ENCODE results near the gene HNRNPAB.

HNRNPAB gene

GRCh38 chr5:178192244-178192643 is 12.1 kb upstream of the HNRNPAB start:
- Histone ChIP-seq H3K4me1 (ENCODE audit: low read length) (no peaks in the 10 kb centered on the region), H4K20me1 (ENCODE audit: insufficient read depth, low read length) (no peaks in the 10 kb centered on the region), H3K4me3 (ENCODE audit: low read length) (no peak overlapping the region), H3K9ac (ENCODE audit: low read length) (no peak overlapping the region), H3K36me3 (replicated peaks; ENCODE audit: insufficient read depth, low read length) (no peaks in the 10 kb centered on the region), H2AFZ (ENCODE audit: low read length) (no peak overlapping the region), H3K79me2 (ENCODE audit: low read length) (no peaks in the 10 kb centered on the region), H3F3A (ENCODE audit: insufficient read depth, low read length) (no peaks in the 10 kb centered on the region), H3K9me3 (replicated peaks; ENCODE audit: insufficient read depth, low read length) (no peaks in the 10 kb centered on the region), H3K4me2 (ENCODE audit: low read depth, low read length) (no peak overlapping the region), H3K27ac (ENCODE audit: low read length) (no peak overlapping the region), H3K27me3 (replicated peaks; ENCODE audit: insufficient read depth, low read length) (peaks cover 15% of the 10 kb centered on the region), H3K9me2 (replicated peaks; ENCODE audit: insufficient read depth, low read length) (no peaks in the 10 kb centered on the region)
- no peak for DNase-seq
- TF ChIP-seq CTCF (IDR thresholded peaks at IDR 0.05; ENCODE audit: low read length) (no peak), EZH2 (optimal IDR thresholded peaks at IDR 0.05; ENCODE audit: low read depth, low read length) (no peak), EZH2phosphoT487 (IDR thresholded peaks at IDR 0.05; ENCODE audit: low read length) (no peak)

GRCh38 chr5:178192787-178193186 is 11.5 kb upstream of the HNRNPAB start:
- Histone ChIP-seq H3K4me2 (ENCODE audit: low read depth, low read length) (no peak overlapping the region), H4K20me1 (ENCODE audit: insufficient read depth, low read length) (no peaks in the 10 kb centered on the region), H3K79me2 (ENCODE audit: low read length) (no peaks in the 10 kb centered on the region), H3K4me3 (ENCODE audit: low read length) (no peak overlapping the region), H3K27me3 (replicated peaks; ENCODE audit: insufficient read depth, low read length) (peaks cover 15% of the 10 kb centered on the region), H3K36me3 (replicated peaks; ENCODE audit: insufficient read depth, low read length) (no peaks in the 10 kb centered on the region), H3K9me2 (replicated peaks; ENCODE audit: insufficient read depth, low read length) (no peaks in the 10 kb centered on the region), H3K9ac (ENCODE audit: low read length) (no peak overlapping the region), H3K4me1 (ENCODE audit: low read length) (no peaks in the 10 kb centered on the region), H3K27ac (ENCODE audit: low read length) (no peak overlapping the region), H3K9me3 (replicated peaks; ENCODE audit: insufficient read depth, low read length) (no peaks in the 10 kb centered on the region), H2AFZ (ENCODE audit: low read length) (no peak overlapping the region), H3F3A (ENCODE audit: insufficient read depth, low read length) (no peaks in the 10 kb centered on the region)
- DNase-seq = no peak
- TF ChIP-seq CTCF (IDR thresholded peaks at IDR 0.05; ENCODE audit: low read length) (no peak), EZH2 (optimal IDR thresholded peaks at IDR 0.05; ENCODE audit: low read depth, low read length) (no peak), EZH2phosphoT487 (IDR thresholded peaks at IDR 0.05; ENCODE audit: low read length) (no peak)

GRCh38 chr5:178193251-178193809 is 11.0 kb upstream of the HNRNPAB start:
- no peak overlapping the region for H2AFZ ChIP-seq (ENCODE audit: low read length)
- no peaks in the 10 kb centered on the region for H3K9me3 ChIP-seq (replicated peaks; ENCODE audit: insufficient read depth, low read length)
- no peaks in the 10 kb centered on the region for H3K9me2 ChIP-seq (replicated peaks; ENCODE audit: insufficient read depth, low read length)
- no peak for TF ChIP-seq CTCF (IDR thresholded peaks at IDR 0.05; ENCODE audit: low read length)
- TF ChIP-seq EZH2 (optimal IDR thresholded peaks at IDR 0.05; ENCODE audit: low read depth, low read length) = no peak
- no peak for TF ChIP-seq EZH2phosphoT487 (IDR thresholded peaks at IDR 0.05; ENCODE audit: low read length)
- no peak overlapping the region for H3K27ac ChIP-seq (ENCODE audit: low read length)
- H3K36me3 ChIP-seq (replicated peaks; ENCODE audit: insufficient read depth, low read length) = no peaks in the 10 kb centered on the region
- H3F3A ChIP-seq (ENCODE audit: insufficient read depth, low read length) = no peaks in the 10 kb centered on the region
- H4K20me1 ChIP-seq (ENCODE audit: insufficient read depth, low read length) = no peaks in the 10 kb centered on the region
- H3K27me3 ChIP-seq (replicated peaks; ENCODE audit: insufficient read depth, low read length) = peaks cover 15% of the 10 kb centered on the region
- no peaks in the 10 kb centered on the region for H3K4me1 ChIP-seq (ENCODE audit: low read length)
- no peak overlapping the region for H3K4me2 ChIP-seq (ENCODE audit: low read depth, low read length)
- no peak for DNase-seq
- no peak overlapping the region for H3K9ac ChIP-seq (ENCODE audit: low read length)
- no peak overlapping the region for H3K4me3 ChIP-seq (ENCODE audit: low read length)
- H3K79me2 ChIP-seq (ENCODE audit: low read length) = no peaks in the 10 kb centered on the region
